Panc1 (cell line): ENCODE data around the gene VIPR2. TPM values are rescaled to one million over a fixed set of nuclear protein-coding genes. Genes with fewer than 3 reads are reported as not detected.

ENCODE experiments used
- ATAC-seq: fragments of 200-7000 bp; cut with Tn5 transposase; 2 replicates; pipeline ENCODE4 v1.9.1; 2020; ENCODE audit warnings: mild to moderate bottlenecking, moderate library complexity
- BruUV-seq: library from RNA; stranded (reverse); fragments of 400-500 nt; replicated peaks from 2 replicates; lab custom pipeline; 2021; lab: Mats Ljungman, UMichigan
- CTCF ChIA-PET: fragments of 300-600 bp; sonication (Branson Sonifier 250); formaldehyde crosslinking; loops from one replicate; lab custom pipeline; 2022; ENCODE audit warnings: antibody characterized with exemption; lab: Charles Lee
- POLR2A ChIA-PET: fragments of 300-600 bp; sonication (Branson Sonifier 250); formaldehyde crosslinking; loops from one replicate; lab custom pipeline; 2022; ENCODE audit warnings: antibody characterized with exemption; lab: Charles Lee
- DNase-seq: peaks from one replicate; pipeline ENCODE4 v3.0.0-alpha.2; 2010; ENCODE audit warnings: low read depth, low spot score
- H3K27ac ChIP-seq: 2 replicates; pipeline ENCODE4 v1.5.1; 2011; ENCODE audit warnings: mild to moderate bottlenecking, low read length, inconsistent platforms
- H3K27me3 ChIP-seq: fragments of 200-500 bp; sonication (Bioruptor generic); 2 replicates; pipeline ENCODE4 v1.6.0; 2014; ENCODE audit warnings: low read length, inconsistent platforms; ENCODE audit not compliant: control insufficient read depth, insufficient read depth
- H3K36me3 ChIP-seq: fragments of 200-500 bp; sonication (Bioruptor generic); 2 replicates; pipeline ENCODE4 v1.5.1; 2014; ENCODE audit warnings: inconsistent platforms, mild to moderate bottlenecking, low read length, moderate library complexity; ENCODE audit not compliant: control insufficient read depth, insufficient read depth
- H3K4me1 ChIP-seq: 2 replicates; pipeline ENCODE4 v1.5.1; 2011; ENCODE audit warnings: inconsistent platforms, mild to moderate bottlenecking, low read length, moderate library complexity; ENCODE audit not compliant: control insufficient read depth, insufficient read depth
- H3K4me3 ChIP-seq, 2 experiments: 2 replicates each; pipeline ENCODE4 v1.5.1; 2011 to 2012; ENCODE audit warnings: low read depth in 2 of 2, low read length in 2 of 2, mild to moderate bottlenecking in 2 of 2, inconsistent platforms in 1 of 2, moderate library complexity in 1 of 2
- H3K9me3 ChIP-seq: fragments of 200-500 bp; sonication (Bioruptor generic); 2 replicates; pipeline ENCODE4 v1.5.1; 2014; ENCODE audit warnings: low read depth, mild to moderate bottlenecking, inconsistent platforms, low read length, moderate library complexity; ENCODE audit not compliant: control insufficient read depth, insufficient read depth
- CTCF ChIP-seq: fragments of 450-650 bp; IDR thresholded peaks from 2 replicates; pipeline ENCODE4 v1.5.1; 2017; ENCODE audit warnings: mild to moderate bottlenecking
- POLR2AphosphoS5 ChIP-seq: IDR thresholded peaks from 2 replicates; pipeline ENCODE4 v1.6.1; 2012; ENCODE audit warnings: mild to moderate bottlenecking, low read depth, low read length, moderate library complexity
- SIN3A ChIP-seq: IDR thresholded peaks from 2 replicates; pipeline ENCODE4 v1.6.1; 2012; ENCODE audit warnings: low read depth, mild to moderate bottlenecking, low read length, moderate library complexity, borderline replicate concordance; ENCODE audit not compliant: insufficient read depth
- TCF7L2 ChIP-seq: IDR thresholded peaks from 2 replicates; pipeline ENCODE4 v1.6.1; 2011; ENCODE audit warnings: mild to moderate bottlenecking, low read depth, low read length, inconsistent platforms
- in situ Hi-C: cut with HindIII; loops from 2 replicates; pipeline ENCODE4 v1.10.0; 2016; ENCODE audit warnings: low sequenced_read_pairs, low pct_unique_long_range_greater_than_20kb
- intact Hi-C: fragments of 100-400 bp; cut with micrococcal nuclease; formaldehyde crosslinking; loops from one replicate; pipeline ENCODE4 v1.10.0; 2022; ENCODE audit not compliant: unreplicated experiment
- total RNA-seq: library from RNA; stranded (reverse); gene quantifications from one replicate; pipeline ENCODE4 v1.2.1, GENCODE V29; 2021; ENCODE audit not compliant: unreplicated experiment
- TF ChIP-seq, protein P1 (sequence below), 2 experiments: IDR thresholded peaks; 2 replicates each; pipeline ENCODE4 v1.6.1; 2011 to 2012; ENCODE audit warnings: low read depth in 2 of 2, control low read depth in 1 of 2, low read length in 1 of 2, mild to moderate bottlenecking in 1 of 2, moderate library complexity in 1 of 2; ENCODE audit not compliant: insufficient read depth in 1 of 2

The VIPR2 gene
- total RNA-seq, 1 experiment from 2014 or later: not detected

GRCh38 chr7:159191236-159191635 lies 46.6 kb upstream of the VIPR2 start:
- TF ChIP-seq CTCF (no peak), POLR2AphosphoS5 (no peak), TCF7L2 (no peak), SIN3A (no peak)
- TF ChIP-seq, protein P1, sequence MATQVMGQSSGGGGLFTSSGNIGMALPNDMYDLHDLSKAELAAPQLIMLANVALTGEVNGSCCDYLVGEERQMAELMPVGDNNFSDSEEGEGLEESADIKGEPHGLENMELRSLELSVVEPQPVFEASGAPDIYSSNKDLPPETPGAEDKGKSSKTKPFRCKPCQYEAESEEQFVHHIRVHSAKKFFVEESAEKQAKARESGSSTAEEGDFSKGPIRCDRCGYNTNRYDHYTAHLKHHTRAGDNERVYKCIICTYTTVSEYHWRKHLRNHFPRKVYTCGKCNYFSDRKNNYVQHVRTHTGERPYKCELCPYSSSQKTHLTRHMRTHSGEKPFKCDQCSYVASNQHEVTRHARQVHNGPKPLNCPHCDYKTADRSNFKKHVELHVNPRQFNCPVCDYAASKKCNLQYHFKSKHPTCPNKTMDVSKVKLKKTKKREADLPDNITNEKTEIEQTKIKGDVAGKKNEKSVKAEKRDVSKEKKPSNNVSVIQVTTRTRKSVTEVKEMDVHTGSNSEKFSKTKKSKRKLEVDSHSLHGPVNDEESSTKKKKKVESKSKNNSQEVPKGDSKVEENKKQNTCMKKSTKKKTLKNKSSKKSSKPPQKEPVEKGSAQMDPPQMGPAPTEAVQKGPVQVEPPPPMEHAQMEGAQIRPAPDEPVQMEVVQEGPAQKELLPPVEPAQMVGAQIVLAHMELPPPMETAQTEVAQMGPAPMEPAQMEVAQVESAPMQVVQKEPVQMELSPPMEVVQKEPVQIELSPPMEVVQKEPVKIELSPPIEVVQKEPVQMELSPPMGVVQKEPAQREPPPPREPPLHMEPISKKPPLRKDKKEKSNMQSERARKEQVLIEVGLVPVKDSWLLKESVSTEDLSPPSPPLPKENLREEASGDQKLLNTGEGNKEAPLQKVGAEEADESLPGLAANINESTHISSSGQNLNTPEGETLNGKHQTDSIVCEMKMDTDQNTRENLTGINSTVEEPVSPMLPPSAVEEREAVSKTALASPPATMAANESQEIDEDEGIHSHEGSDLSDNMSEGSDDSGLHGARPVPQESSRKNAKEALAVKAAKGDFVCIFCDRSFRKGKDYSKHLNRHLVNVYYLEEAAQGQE (IDR thresholded peaks at IDR 0.05; ENCODE audit: insufficient read depth in 1 of 2, low read depth in 2 of 2, low read length in 1 of 2): no peak
- no peak overlapping the region for H3K27ac ChIP-seq
- no peaks in the 10 kb centered on the region for H3K36me3 ChIP-seq
- H3K27me3 ChIP-seq: no peaks in the 10 kb centered on the region
- DNase-seq (no peak), ATAC-seq (no peak)
- in situ Hi-C loops (no loop called here), intact Hi-C loops (no loop called here)
- no peaks in the 10 kb centered on the region for H3K4me1 ChIP-seq
- POLR2A ChIA-PET: no interaction called here
- H3K4me3 ChIP-seq: no peak overlapping the region
- CTCF ChIA-PET: no interaction called here
- no TSS peak for BruUV-seq
- peaks cover 7% of the 10 kb centered on the region; the same call in 1 of the 2 replicates for H3K9me3 ChIP-seq

- Histone ChIP-seq H3K4me3 (no peak overlapping the region), H3K27ac (no peak overlapping the region), H3K36me3 (no peaks in the 10 kb centered on the region), H3K4me1 (no peaks in the 10 kb centered on the region), H3K27me3 (no peaks in the 10 kb centered on the region), H3K9me3 (peaks cover 7% of the 10 kb centered on the region; the same call in 1 of the 2 replicates)
- TF ChIP-seq SIN3A (no peak), CTCF (no peak), TCF7L2 (no peak), POLR2AphosphoS5 (no peak)
- TF ChIP-seq, protein P1 (IDR thresholded peaks at IDR 0.05; ENCODE audit: insufficient read depth in 1 of 2, low read depth in 2 of 2, low read length in 1 of 2): no peak
- ChIA-PET POLR2A (no interaction called here), CTCF (no interaction called here)
- ATAC-seq (no peak), DNase-seq (no peak)
- in situ Hi-C loops (no loop called here), intact Hi-C loops (no loop called here)
- no TSS peak for BruUV-seq
These were observed 43.3 kb upstream of the VIPR2 start for GRCh38 chr7:159188011-159188410.
